Spleen (tissue), 11 donors: Measurements from ENCODE around the gene RELL1. TPM values are rescaled to one million over a fixed set of nuclear protein-coding genes. Genes with fewer than 3 reads are reported as not detected.

Experiments
- DNase-seq: peaks from one replicate; pipeline ENCODE4 v3.0.0-alpha.2; 2020
- H3K27ac ChIP-seq, 8 donors: fragments of 200-600 bp; sonication (generic) in 7 of 8; 1 replicate in 4 of 8; 2 replicates in 4 of 8; pipeline versions ENCODE4 v1.5.0 to v1.8.0; 2016 to 2021; ENCODE audit warnings: inconsistent platforms in 4 of 8, mild to moderate bottlenecking in 4 of 8, moderate library complexity in 1 of 8
- H3K27me3 ChIP-seq, 7 donors: fragments of 200-600 bp; sonication (generic) in 6 of 7; replicated peaks in 1 of 7; 1 replicate in 4 of 7; 2 replicates in 3 of 7; pipeline versions ENCODE4 v1.5.0 to v1.8.0; 2016 to 2021; ENCODE audit warnings: inconsistent platforms in 3 of 7, mild to moderate bottlenecking in 1 of 7
- H3K36me3 ChIP-seq, 6 donors: fragments of 200-600 bp; sonication (generic) in 5 of 6; 1 replicate in 4 of 6; 2 replicates in 2 of 6; pipeline versions ENCODE4 v1.5.0 to v1.8.0; 2016 to 2021; ENCODE audit warnings: inconsistent platforms in 2 of 6
- H3K4me1 ChIP-seq, 6 donors: fragments of 200-600 bp; sonication (generic) in 5 of 6; 1 replicate in 3 of 6; 2 replicates in 3 of 6; pipeline versions ENCODE4 v1.5.0 to v1.8.0; 2016 to 2021; ENCODE audit warnings: inconsistent platforms in 3 of 6
- H3K4me3 ChIP-seq, 8 donors: fragments of 200-600 bp; sonication (generic) in 7 of 8; 1 replicate in 4 of 8; 2 replicates in 4 of 8; pipeline versions ENCODE4 v1.5.0 to v1.8.0; 2016 to 2021; ENCODE audit warnings: inconsistent platforms in 4 of 8, mild to moderate bottlenecking in 4 of 8, moderate library complexity in 2 of 8
- H3K9me3 ChIP-seq, 8 donors: fragments of 200-600 bp; sonication (generic) in 7 of 8; 1 replicate in 4 of 8; 2 replicates in 4 of 8; pipeline versions ENCODE4 v1.5.0 to v1.8.0; 2016 to 2021; ENCODE audit warnings: inconsistent platforms in 4 of 8
- CTCF ChIP-seq, 11 experiments: fragments of 200-600 bp in 7 of 11; fragments of 450-650 bp in 4 of 11; sonication (generic) in 4 of 11; IDR thresholded peaks in 8 of 11; conservative IDR thresholded peaks in 3 of 11; 1 replicate in 7 of 11; 2 replicates in 4 of 11; pipeline versions ENCODE4 v1.4.0 to v1.8.0; 2016 to 2021; ENCODE audit warnings: antibody characterized with exemption in 11 of 11, inconsistent platforms in 4 of 11, mild to moderate bottlenecking in 1 of 11
- POLR2A ChIP-seq, 3 donors: fragments of 450-650 bp; IDR thresholded peaks; one replicate each; pipeline ENCODE4 v1.5.1; 2017; ENCODE audit warnings: antibody characterized with exemption in 3 of 3, mild to moderate bottlenecking in 1 of 3
- POLR2AphosphoS5 ChIP-seq, 3 donors: sonication (generic); formaldehyde crosslinking; IDR thresholded peaks; one replicate each; pipeline ENCODE4 v1.5.1; 2017; ENCODE audit warnings: antibody characterized with exemption in 3 of 3
- WGBS, 5 donors: extraction: QIAGEN DNeasy Blood & Tissue Kit in 3 of 5; methylation state at CpG; one replicate each; pipeline versions ENCODE4 v1.1.5 to v1.1.7; 2013 to 2018; 5-methylcytosine and 5-hydroxymethylcytosine counted together
- intact Hi-C: fragments of 100-400 bp; cut with DNase I; formaldehyde crosslinking; loops from one replicate; pipeline ENCODE4 v1.15.0; 2023; ENCODE audit warnings: low total_unique reads
- polyA plus RNA-seq, 3 donors: library from polyadenylated mRNA; stranded (reverse); fragments of 200-250 nt; gene quantifications; one replicate each; pipeline ENCODE4 v1.2.1, GENCODE V29; 2013
- total RNA-seq, 7 donors: library from RNA; depleted of rRNA in 3 of 7; stranded (reverse); fragments of >200 nt in 3 of 7; fragmentation: NEBNext Ultra II Directional in 4 of 7; extraction: Animal tissue kit (Norgen Biotek cat#: 25700) in 4 of 7; gene quantifications; one replicate each; pipeline versions ENCODE4 v1.1.0 to v1.2.1, GENCODE V29; 2016 to 2021
- donor health status: healthy with polysubstance abuse.
- donor health status: DM: no; HTN: no; CAD: no; lungs with moderate emphysema.
- donor health status: DM: no; HTN: no; CAD: no.
- donor health status: Bipolar disorder and iron deficiency.
- donor health status: healthy.
- donor health status: DM: no; HTN: no; CAD: no.
- donor health status: DM: yes; HTN: yes; CAD: no.

Gene RELL1
- total and polyA plus RNA-seq, 10 donors: 0.59 to 70.4 (median 42.6) TPM

- H3K9me3 ChIP-seq: no peaks in the 10 kb centered on the region
- WGBS, 5 donors: 84 to 97% (median 89%) methylated on average over 4 of the region's 4 CpGs
- intact Hi-C loops: loop anchor here (5.0 to 10.0 kb wide), 3 partner anchors 80 to 433 kb away; partner anchors contain the start of gene RELL1
- peaks cover 0 to 7% (median under 1%) of the 10 kb centered on the region in 6 donors for H3K36me3 ChIP-seq
- TF ChIP-seq POLR2AphosphoS5 (IDR thresholded peaks at IDR 0.05) (no peak), POLR2A (IDR thresholded peaks at IDR 0.05) (no peak), CTCF (IDR thresholded peaks at IDR 0.05 in 8 of 11, conservative IDR thresholded peaks at IDR 0.05 in 3 of 11) (no peak)
- DNase-seq: no peak
- H3K4me3 ChIP-seq: no peak overlapping the region
- peaks cover 0 to 24% (median 6%) of the 10 kb centered on the region in 6 donors for H3K4me1 ChIP-seq
- no peaks in the 10 kb centered on the region for H3K27me3 ChIP-seq
- H3K27ac ChIP-seq: no peak overlapping the region
Observed at GRCh38 chr4:37604461-37604860, 81.7 kb downstream of the RELL1 start.

GRCh38 chr4:37603711-37604110, 82.5 kb downstream of the RELL1 start:
- WGBS, 5 donors: 77 to 93% (median 85%) methylated on average over 5 of the region's 5 CpGs
- intact Hi-C loops: loop anchor here (5.0 to 10.0 kb wide), 3 partner anchors 81 to 434 kb away; partner anchors contain the start of gene RELL1
- no peak overlapping the region for H3K4me3 ChIP-seq
- DNase-seq: no peak
- H3K36me3 ChIP-seq: no peaks in the 10 kb centered on the region
- TF ChIP-seq POLR2A (IDR thresholded peaks at IDR 0.05) (no peak), POLR2AphosphoS5 (IDR thresholded peaks at IDR 0.05) (no peak), CTCF (IDR thresholded peaks at IDR 0.05 in 8 of 11, conservative IDR thresholded peaks at IDR 0.05 in 3 of 11) (no peak)
- H3K27ac ChIP-seq: no peak overlapping the region
- H3K9me3 ChIP-seq: no peaks in the 10 kb centered on the region
- H3K27me3 ChIP-seq: no peaks in the 10 kb centered on the region
- peaks cover 0 to 24% (median 6%) of the 10 kb centered on the region in 6 donors for H3K4me1 ChIP-seq

GRCh38 chr4:37603070-37603468, 83.1 kb downstream of the RELL1 start:
- Histone ChIP-seq H3K27me3 (no peaks in the 10 kb centered on the region), H3K4me3 (no peak overlapping the region), H3K27ac (no peak overlapping the region), H3K4me1 (peaks cover 0 to 24% (median 6%) of the 10 kb centered on the region in 6 donors), H3K9me3 (no peaks in the 10 kb centered on the region), H3K36me3 (no peaks in the 10 kb centered on the region)
- TF ChIP-seq POLR2AphosphoS5 (IDR thresholded peaks at IDR 0.05) (peak; percentile 33 to 67 (median 53)), CTCF (IDR thresholded peaks at IDR 0.05 in 8 of 11, conservative IDR thresholded peaks at IDR 0.05 in 3 of 11) (peak; percentile 90 to 98 (median 95)), POLR2A (IDR thresholded peaks at IDR 0.05) (no peak)
- DNase-seq: peak; percentile 94
- 6 to 11% (median 11%) methylated on average over 7 to 10 of the region's 10 CpGs for WGBS, 5 donors
- intact Hi-C loops: loop anchor here (5.0 to 10.0 kb wide), 3 partner anchors 82 to 434 kb away; partner anchors contain the start of gene RELL1

GRCh38 chr4:37602454-37603069, 83.6 kb downstream of the RELL1 start:
- 68 to 78% (median 71%) methylated on average over 18 of the region's 18 CpGs for WGBS, 5 donors
- TF ChIP-seq POLR2A (IDR thresholded peaks at IDR 0.05): no peak

More at GRCh38 chr4:37602454-37603069, 83.6 kb downstream of the RELL1 start:
- Histone ChIP-seq H3K36me3 (no peaks in the 10 kb centered on the region), H3K27me3 (no peaks in the 10 kb centered on the region), H3K27ac (no peak overlapping the region), H3K4me3 (no peak overlapping the region), H3K4me1 (peaks cover 0 to 24% (median 6%) of the 10 kb centered on the region in 6 donors), H3K9me3 (no peaks in the 10 kb centered on the region)
- intact Hi-C loops: loop anchor here (5.0 to 10.0 kb wide), 3 partner anchors 82 to 435 kb away; partner anchors contain the start of gene RELL1
- DNase-seq: no peak
